H1 (cell line): ENCODE measurements around the gene PLCB4. TPM values are rescaled to one million over a fixed set of nuclear protein-coding genes. Genes with fewer than 3 reads are reported as not detected.

Source experiments
- CHD1 ChIP-seq: IDR thresholded peaks from 2 replicates; pipeline ENCODE4 v1.6.1; 2012; ENCODE audit warnings: low read depth, low read length, improper control_type of control experiment
- polyA plus RNA-seq, 7 experiments: library from polyadenylated mRNA; depleted of rRNA in 3 of 7; stranded (reverse) in 5 of 7; unstranded in 2 of 7; fragments of >200 nt in 5 of 7; fragments of 200-250 nt in 2 of 7; gene quantifications; 1 replicate in 5 of 7; 2 replicates in 1 of 7; 4 replicates in 1 of 7; pipeline versions ENCODE4 v1.2.1 to v1.2.3, GENCODE V29; 2011 to 2013; ENCODE audit warnings: missing spikeins in 2 of 7, mixed read lengths in 2 of 7
- total RNA-seq: library from RNA; stranded (reverse); fragmentation: NEBNext Ultra II Directional; extraction: Animal tissue kit (Norgen Biotek cat#: 25700); gene quantifications from 2 replicates; pipeline ENCODE4 v1.2.1, GENCODE V29; 2021

PLCB4 gene
- total and polyA plus RNA-seq, 2 of the 8 experiments (the other 6 are each of a cell fraction or from before 2014, with no cell fraction given) = 3.2 to 14.1 TPM

GRCh38 chr20:9485614-9486340 is 416.9 kb downstream of the PLCB4 start (continued):
- TF ChIP-seq CHD1 = no peak
- TF ChIP-seq, all 59 proteins: peak for 0
